Ascending aorta (tissue), 2 donors: ENCODE data around the gene PLAC1. TPM values are rescaled to one million over a fixed set of nuclear protein-coding genes. Genes with fewer than 3 reads are reported as not detected.

Experiments
- DNase-seq, 2 donors: peaks; one replicate each; pipeline ENCODE4 v3.0.0-alpha.2; 2019; ENCODE audit warnings: low spot score in 2 of 2
- H3K27ac ChIP-seq, 2 donors: fragments of 200-600 bp; sonication (generic); one replicate each; pipeline ENCODE4 v1.5.1; 2016 to 2017; ENCODE audit warnings: mild to moderate bottlenecking in 1 of 2
- H3K27me3 ChIP-seq: fragments of 200-600 bp; sonication (generic); one replicate; pipeline ENCODE4 v1.5.1; 2017
- H3K36me3 ChIP-seq, 2 donors: fragments of 200-600 bp; sonication (generic); one replicate each; pipeline ENCODE4 v1.5.1; 2016
- H3K4me1 ChIP-seq, 2 donors: fragments of 200-600 bp; sonication (generic); one replicate each; pipeline ENCODE4 v1.5.1; 2016 to 2017; ENCODE audit warnings: mild to moderate bottlenecking in 1 of 2
- H3K4me3 ChIP-seq, 2 donors: fragments of 200-600 bp; sonication (generic); one replicate each; pipeline ENCODE4 v1.5.1; 2016 to 2017; ENCODE audit warnings: mild to moderate bottlenecking in 1 of 2
- H3K9me3 ChIP-seq, 2 donors: fragments of 200-600 bp; sonication (generic); one replicate each; pipeline ENCODE4 v1.5.1; 2016
- CTCF ChIP-seq, 3 experiments: fragments of 200-600 bp in 2 of 3; fragments of 450-650 bp in 1 of 3; sonication (generic) in 2 of 3; IDR thresholded peaks; one replicate each; pipeline ENCODE4 v1.5.1; 2016 to 2019; ENCODE audit warnings: antibody characterized with exemption in 3 of 3, mild to moderate bottlenecking in 1 of 3, moderate library complexity in 1 of 3
- intact Hi-C: fragments of 100-400 bp; cut with DNase I; formaldehyde crosslinking; loops from one replicate; pipeline ENCODE4 v1.15.1; 2023
- total RNA-seq: library from RNA; depleted of rRNA; stranded (reverse); fragments of >200 nt; gene quantifications from one replicate; pipeline ENCODE4 v1.1.0, GENCODE V29; 2016

The PLAC1 gene
- total RNA-seq, 1 donor from 2014 or later = not detected

- H3K9me3 ChIP-seq = no peaks in the 10 kb centered on the region
- DNase-seq = no peak
- H3K4me3 ChIP-seq = no peak overlapping the region
- H3K27me3 ChIP-seq = no peaks in the 10 kb centered on the region
- H3K27ac ChIP-seq = no peak overlapping the region
- no peaks in the 10 kb centered on the region for H3K36me3 ChIP-seq
- H3K4me1 ChIP-seq = no peaks in the 10 kb centered on the region
- no peak for TF ChIP-seq CTCF (IDR thresholded peaks at IDR 0.05)
- intact Hi-C loops = no loop called here
These were observed 120.9 kb downstream of the PLAC1 start for GRCh38 chrX:134537179-134537955.

DNA sequence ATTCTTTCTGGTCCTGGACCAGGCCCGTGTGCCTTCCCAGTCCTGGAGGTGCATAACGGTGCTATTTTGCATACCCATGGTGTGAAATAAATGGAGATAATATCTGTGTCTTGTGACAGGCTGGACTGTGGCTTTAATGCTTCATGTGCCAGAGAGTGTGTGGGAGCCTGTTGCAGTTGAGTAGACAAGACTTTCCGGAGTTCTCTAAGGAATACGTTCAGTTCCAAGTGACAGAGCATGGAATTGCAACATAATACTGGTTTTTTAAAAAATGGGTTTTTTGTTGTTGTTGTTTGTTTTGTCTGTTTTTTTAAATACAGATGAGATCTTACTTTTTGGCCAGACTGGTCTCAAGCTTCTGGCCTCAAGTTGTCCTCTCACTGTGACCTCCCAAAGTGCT lies 124.3 kb downstream of the PLAC1 start:
- no peak overlapping the region for H3K27ac ChIP-seq
- no peaks in the 10 kb centered on the region for H3K27me3 ChIP-seq
- H3K36me3 ChIP-seq = no peaks in the 10 kb centered on the region
- no peak for DNase-seq
- no peak for TF ChIP-seq CTCF (IDR thresholded peaks at IDR 0.05)
- no peaks in the 10 kb centered on the region for H3K9me3 ChIP-seq
- no peaks in the 10 kb centered on the region for H3K4me1 ChIP-seq
- H3K4me3 ChIP-seq = no peak overlapping the region
- intact Hi-C loops = no loop called here

DNA sequence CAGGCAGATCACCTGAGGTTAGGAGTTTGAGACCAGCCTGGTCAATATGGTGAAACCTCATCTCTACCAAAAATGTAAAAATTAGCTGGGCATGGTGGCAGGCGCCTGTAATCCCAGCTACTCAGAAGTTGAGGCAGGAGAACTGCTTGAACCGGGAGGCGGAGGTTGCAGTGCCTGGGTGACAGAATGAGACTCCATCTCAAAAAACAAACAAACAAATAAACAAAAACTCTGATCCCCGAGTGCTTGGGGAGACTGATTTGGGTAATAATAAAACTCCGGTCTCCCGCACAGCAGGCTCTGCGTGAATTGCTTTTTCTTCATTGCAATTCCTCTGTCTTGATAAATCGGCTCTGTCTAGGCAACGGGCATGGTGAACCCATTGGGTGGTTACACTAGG lies 124.9 kb downstream of the PLAC1 start:
- no peak overlapping the region for H3K27ac ChIP-seq
- no peak overlapping the region for H3K4me3 ChIP-seq
- no peaks in the 10 kb centered on the region for H3K9me3 ChIP-seq
- no peaks in the 10 kb centered on the region for H3K36me3 ChIP-seq
- no peak for TF ChIP-seq CTCF (IDR thresholded peaks at IDR 0.05)
- no peak for DNase-seq
- H3K4me1 ChIP-seq = no peaks in the 10 kb centered on the region
- intact Hi-C loops = no loop called here
- no peaks in the 10 kb centered on the region for H3K27me3 ChIP-seq

- TF ChIP-seq CTCF (IDR thresholded peaks at IDR 0.05) = no peak
- H3K9me3 ChIP-seq = no peaks in the 10 kb centered on the region
- DNase-seq = no peak
- no peak overlapping the region for H3K27ac ChIP-seq
- H3K4me3 ChIP-seq = no peak overlapping the region
- no peaks in the 10 kb centered on the region for H3K27me3 ChIP-seq
- intact Hi-C loops = no loop called here
- H3K36me3 ChIP-seq = no peaks in the 10 kb centered on the region
- no peaks in the 10 kb centered on the region for H3K4me1 ChIP-seq
These were observed 127.4 kb downstream of the PLAC1 start for GRCh38 chrX:134530845-134531244.

- Histone ChIP-seq H3K27ac (no peak overlapping the region), H3K36me3 (no peaks in the 10 kb centered on the region), H3K9me3 (no peaks in the 10 kb centered on the region), H3K4me3 (no peak overlapping the region), H3K4me1 (no peaks in the 10 kb centered on the region), H3K27me3 (no peaks in the 10 kb centered on the region)
- TF ChIP-seq CTCF (IDR thresholded peaks at IDR 0.05) = no peak
- intact Hi-C loops = loop anchor here (10.0 kb wide), 1 partner anchor 225 kb away; no protein-coding TSS in a partner anchor
- DNase-seq = no peak
These were observed 128.8 kb downstream of the PLAC1 start for GRCh38 chrX:134529481-134529880.
